ENCODE measurements around the gene CHCHD6.

The CHCHD6 gene

DNA sequence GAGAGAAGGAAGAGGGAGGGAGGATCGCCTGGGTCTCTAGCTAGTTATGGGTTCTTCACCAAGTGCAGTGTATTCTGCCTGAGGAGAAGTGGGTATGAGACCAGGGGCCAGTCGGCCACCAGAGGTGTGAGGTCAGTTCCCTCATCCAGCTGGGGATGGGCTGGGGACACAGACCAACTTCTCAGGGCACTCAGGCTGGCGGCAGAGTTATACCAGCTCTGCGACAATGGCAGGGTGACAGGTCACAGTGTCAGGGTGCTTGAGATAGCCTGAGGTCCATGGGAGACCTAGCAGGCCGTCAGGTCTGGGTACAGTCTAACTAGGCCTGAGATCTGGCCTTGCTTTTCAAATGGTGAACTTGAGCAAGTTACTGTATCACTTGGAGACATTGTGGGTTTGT is 247.5 kb downstream of the CHCHD6 start:
- no peak for DNase-seq

DNA sequence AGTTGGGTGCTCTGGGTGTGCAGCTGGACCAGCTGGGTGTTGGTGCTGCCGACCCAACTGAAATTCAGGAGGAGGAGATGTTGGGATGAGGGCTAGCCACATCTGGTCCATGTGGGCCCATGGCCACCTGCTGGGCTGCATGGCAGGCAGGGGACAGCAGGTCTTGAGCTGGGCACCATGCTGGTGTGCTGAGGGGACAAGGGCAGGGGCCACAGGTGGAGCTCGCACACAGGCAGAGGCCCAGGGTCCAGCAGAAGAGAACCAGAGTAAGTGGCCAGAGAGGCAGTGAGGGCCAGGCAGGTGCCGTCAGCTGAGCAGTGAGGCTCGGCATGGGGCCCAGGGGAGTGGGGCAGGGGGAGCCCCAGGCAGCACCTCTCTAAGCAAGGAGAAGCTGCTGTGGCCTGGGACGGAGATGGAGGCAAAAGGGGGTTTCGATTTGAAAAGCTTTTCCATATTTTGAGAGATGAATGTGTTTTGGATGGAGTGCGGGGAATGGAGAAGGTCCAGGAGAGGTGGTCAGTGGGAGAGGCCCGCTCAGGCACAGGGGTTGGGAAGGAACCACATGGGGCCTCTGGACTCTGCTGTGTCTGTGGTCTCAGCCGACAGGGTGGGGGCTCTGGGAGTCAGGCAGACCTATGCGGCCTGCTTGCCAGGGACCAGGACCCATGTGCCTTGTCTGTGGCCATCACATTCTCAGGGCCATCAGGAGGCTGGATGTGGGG is 248.4 kb downstream of the CHCHD6 start:
- DNase-seq: no peak

DNA sequence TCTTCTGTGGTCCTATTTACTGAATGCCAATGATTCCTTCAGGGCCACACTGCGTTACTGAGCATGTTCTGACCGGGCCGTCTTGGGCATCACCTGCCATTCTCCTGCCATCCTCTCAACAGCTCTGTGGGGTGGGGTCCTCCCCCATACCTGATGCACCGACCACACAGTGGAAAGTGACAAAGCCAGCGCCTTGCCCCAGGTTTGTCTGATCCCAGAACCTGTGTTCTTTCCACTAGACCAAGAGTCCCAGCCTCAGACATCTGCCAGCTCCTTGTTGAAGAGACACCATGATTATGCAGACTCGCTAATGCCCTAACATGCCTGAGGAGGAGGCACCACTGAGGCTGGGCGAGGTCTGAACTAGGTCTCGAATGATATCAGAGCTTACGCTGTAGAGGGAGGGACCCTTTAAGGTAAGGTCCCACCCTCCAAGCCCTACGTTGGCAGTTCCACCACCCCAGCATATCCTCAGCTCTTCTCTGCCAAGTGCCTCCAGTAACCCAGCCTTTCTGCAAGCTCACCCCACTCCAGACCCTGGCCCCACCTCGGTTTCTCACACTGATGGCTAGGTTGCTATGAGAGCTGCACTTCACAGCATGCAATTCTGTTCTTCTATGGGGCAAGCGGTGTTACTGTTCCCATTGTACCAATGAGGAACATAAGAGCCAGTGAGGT is 249.1 kb downstream of the CHCHD6 start:
- DNase-seq: no peak

DNA sequence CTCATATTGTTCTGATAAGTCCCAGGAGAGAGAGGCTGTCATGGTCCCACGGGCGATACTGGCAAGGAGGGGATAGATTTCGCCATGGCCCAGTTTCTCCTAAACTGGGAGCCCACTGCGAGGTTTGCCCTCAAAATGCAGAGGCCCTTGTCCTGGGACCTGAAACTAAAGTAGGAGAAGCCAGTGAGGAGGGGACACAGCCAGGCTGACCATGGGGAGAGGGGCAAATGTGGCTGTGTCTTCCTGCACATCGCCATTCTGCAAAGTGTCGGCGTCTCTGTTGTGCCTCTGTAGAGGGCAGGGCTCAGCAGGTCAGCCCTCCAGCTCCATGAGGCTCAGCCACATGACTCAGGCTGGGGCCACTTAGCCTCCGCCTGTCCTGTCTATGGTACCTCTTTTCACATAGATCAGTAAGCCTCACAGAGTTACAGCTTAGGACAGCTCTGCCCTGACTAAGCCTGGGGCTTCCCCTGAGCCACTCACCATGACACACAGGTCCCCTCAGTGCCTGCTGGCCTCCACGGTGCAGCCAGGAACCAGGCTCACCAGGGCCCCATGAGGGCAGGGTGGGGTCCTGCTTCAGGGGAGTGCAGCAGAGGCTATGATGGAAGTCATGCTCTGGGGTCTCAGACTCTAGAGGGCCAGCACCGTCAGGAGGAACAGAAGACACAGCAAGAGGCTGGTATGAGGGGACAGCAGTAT is 250.3 kb downstream of the CHCHD6 start:
- DNase-seq: no peak

DNA sequence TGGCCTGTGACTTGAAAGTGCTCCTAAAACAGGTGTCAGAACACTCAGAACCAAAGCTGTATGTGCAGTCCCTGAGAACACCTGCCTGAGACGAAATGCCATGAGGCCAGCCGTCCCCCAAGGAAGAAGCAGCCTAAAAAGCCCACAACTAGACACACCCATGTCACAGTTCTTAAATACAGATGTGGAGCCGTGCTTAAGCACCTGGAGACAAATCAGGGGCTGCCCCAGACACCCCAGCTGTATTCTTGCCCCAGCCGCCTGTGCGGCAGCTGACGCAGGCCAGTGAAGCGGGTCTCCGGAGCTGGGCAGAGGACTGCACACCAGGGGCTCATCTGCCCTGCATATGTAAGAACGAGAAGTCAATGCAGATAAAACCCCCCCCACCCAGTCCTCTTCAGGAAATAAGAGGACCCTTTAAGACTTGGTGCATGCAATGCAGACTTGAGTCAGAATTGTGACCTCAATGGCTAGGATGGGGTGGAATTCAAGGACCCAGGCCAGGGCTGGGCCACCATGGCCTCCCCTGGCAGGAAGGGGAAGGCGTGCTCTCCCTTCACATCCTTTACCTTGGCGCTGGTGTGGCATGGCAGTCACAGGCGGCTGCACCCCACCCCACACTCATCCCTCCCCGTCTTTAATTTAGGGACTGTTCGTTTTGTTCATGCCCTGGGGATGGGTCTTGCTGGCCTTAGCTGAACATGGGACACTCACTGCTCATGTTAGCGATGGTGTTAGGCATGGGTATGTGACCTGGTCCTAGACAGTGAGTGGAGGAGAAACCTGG is 251.2 kb downstream of the CHCHD6 start:
- DNase-seq: no peak

DNA sequence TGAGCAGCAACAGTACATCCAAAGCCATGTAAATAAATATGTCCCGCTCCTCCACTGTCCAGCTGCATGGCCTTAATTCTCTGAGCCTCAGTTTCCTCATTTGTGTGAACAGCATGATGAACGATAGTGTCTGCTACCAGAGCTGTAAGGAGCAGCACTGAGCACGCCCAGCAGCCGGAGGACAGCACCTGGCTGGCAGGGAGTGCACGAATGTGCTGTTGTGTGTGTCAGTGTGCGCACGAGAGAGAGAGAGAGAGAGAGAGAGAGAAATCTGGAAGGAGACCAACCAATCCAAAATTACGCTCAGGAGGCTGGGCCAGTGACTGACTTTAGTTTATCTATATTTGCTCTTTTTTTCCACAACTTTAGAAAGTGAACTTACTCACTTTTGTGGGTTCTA is 252.3 kb downstream of the CHCHD6 start:
- DNase-seq: no peak

DNA sequence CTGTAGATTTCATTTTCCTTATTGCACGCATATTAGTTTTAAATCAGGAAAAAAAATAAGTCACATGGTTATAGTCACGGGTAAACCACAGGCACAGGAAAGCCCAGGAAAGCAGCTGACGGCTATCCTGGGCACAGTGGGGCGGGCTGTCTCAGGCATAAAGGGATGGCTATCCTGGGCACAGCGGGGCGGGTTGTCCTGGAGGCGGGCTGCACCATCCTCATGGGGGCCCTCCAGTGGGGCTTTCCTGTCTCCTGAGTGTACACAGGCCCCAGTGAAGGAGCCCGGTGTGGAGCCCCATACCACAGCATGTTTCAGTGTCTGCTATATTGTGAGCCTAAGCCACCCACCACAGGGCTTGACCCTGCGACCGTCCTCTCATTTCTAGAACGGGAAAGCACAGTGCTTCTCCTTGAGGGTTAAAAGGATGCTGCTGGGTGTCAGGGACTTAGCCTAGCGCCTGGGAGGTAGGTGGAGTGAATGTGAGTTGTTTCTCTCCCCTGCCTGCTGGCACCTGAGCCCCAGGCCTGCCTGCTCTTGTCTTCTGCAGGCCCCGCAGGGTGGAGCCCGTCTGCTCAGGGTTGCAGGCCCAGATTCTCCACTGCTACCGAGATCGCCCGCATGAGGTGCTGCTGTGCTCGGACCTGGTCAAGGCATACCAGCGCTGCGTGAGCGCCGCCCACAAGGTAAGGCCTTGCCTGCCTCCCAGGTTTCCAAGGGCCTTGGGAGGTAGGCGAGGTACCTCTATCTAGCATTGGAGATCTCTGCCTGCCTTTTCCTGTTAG is 253.0 kb downstream of the CHCHD6 start:
- no peak for DNase-seq

DNA sequence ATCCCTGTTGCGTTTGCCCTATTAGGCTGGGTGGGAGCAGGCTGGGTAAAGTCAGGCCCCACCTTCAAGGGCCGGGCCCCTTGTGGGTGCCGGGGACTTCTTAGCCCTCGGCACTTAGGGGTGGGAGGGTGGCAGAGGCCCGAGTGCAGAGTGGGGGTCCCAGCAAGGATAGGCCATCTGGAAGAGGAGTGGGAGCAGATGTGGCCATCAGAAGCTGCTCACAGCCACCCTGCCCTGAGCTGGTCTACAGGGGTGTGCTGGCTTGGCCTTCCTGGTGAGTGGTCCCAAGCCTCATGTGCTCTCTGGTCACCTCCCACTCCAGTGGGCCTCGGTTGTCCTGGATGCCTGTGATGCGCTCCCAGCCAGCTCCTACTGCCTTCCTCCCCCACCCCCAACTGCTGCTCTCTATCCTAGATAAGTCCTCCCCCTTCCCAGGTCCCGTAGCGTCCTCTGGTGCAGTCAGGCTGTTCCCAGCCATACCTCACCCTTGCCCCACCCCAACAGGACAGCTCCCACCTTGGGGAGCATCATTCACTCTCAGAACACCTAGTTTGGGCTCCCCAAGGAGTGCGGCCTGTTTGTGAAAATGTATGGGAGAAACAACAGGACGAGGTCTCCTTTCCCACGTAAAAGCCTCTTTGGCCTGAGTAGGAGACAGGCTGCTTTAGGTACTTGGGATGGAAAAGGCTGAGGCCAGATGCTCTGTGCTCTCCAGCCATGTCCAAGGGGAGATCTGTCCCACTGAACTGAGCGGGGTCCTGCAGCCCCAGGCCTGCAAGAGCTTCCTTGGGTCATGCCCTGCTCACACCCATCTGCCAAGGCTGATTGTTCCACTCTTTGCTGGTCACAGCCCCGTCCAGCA is 254.0 kb downstream of the CHCHD6 start:
- no peak for DNase-seq

DNA sequence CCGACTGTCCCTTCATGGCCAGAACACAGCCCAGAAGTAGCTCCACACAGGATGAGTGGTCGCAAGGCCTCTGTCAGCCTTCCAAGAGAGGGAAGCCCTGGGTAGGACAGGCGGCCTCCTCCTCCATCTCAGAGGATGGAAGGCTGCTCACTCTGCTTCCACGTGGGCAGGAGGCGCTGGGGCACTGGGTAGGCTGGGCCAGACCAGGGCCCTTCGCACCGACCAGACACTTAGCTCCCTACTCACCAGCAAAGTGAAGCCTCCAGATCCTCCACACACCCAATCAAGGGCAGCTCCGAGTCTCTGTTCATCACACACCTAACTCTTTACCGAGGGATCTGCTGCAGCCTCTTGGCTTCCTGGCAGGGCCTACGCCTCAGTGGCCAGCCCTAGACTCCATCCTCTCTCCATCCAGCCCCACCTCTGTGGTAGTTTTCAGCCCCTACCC is 254.6 kb downstream of the CHCHD6 start:
- no peak for DNase-seq

DNA sequence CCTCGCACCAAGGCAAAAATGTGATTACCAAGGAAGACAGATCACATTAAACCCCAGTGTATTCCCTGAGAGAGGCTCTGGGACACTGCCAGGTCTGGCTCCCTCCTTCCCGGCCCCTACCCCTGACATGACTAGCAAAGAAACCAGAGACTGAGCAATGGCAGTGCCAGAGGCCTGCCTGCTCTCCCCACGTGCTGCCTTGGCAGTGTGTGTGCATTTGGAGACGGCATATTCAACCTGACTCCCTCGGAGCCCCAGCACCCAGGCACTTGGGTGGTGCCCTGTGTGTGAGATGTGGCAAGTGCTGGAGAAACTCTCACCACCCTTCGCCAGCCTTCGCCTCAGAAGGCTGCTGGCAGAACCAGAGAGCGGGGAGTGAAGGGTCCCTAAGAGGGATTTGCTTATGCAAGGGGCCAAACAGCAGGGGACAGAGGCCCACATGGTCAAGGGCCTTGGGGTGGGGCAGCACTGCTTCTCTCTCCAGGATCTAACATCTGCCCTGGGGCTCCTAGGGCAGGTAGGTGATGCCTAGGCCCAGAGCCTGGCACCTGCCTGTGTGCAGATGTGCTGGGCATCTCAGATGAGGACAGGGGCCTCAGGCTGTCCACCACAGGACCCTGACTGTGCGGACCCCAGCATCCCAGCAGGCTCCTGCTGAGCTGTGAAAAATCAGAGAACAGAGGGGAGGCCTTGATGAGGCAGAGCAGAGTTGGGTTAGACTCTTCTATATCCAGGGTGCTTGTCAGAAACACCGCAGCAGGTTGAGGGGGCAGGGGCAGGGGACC is 255.3 kb downstream of the CHCHD6 start:
- no peak for DNase-seq

DNA sequence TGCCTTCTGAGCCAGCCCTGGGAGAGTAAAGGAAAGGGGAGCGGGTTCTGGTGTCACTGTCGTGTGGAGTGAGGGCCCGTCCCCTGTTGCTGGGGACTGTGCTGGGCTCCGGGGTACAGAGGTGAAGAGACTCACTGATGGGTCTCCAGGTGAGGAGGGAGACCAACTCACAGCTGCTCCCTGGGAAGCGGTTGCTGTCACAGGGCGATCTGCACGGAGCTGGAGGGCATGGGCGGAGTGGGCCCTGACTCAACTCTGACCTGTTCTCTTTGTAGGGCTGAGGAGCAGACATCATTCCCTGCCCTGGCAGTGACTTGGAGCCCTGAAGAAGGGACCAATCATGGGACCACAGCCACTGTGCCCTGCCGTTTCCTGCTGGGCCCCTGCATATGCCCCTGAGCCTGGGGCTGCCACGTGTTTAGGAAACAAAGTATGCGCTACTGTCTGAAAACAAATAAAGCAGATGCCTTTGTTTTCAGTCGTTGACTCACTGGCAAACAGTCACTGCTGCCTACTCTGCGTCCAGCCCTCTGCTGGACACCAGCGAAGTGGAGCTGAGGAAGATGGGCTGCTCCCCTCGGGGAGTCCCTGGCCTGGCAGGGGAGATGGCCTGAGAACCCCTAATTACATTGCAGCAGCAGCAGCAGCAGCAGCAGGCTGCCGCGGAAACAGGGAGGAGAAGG is 256.0 kb downstream of the CHCHD6 start:
- DNase-seq: peak; percentile 34

DNA sequence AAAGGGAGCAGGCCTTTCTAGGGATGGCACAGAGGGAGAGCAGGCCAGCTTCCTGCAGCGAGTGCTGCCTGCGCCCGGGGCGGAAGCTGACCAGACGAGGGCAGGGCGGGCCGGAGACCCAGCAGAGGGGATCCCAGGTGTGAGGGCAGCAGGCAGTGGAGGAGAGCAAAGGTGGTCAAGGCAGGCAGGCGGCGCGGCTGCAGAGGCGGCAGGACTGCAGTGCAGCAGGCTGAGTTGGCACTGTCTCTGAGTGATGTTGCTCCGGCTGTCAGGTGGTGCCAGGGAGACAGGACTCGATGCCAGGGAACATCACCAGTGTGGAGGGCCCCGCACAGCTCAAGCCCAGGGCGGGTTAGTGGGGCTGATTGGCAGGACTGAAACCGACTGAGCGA is 256.6 kb downstream of the CHCHD6 start:
- no peak for DNase-seq

DNA sequence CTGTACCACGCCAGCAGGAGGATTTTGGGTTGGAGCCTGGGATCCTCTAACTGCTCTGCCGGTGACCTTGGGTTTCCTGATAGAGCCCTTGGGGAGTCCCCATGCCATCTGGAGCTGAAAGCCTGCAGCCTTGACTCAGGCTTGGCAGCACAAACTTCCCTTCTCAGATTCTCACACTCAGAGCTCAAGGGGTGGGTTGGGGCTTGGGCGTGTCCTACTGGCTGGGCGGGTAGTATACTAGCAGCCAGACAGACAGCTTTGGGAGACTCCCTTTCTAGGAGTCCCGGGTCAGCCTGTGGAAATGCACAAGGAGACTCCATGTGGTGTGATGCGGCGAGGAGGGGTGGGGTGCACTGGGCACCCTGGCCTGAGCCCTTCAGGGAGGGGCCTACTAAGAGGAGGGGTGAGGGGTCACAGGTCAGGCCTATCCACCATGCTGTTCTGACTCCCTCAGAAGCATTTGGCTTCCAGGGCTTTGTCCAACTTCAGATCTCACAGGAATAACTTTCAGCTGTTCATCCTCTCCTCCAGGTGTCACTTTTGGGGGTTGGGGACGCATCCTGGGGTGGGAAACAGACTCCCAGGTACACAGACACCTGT is 257.3 kb downstream of the CHCHD6 start:
- DNase-seq: no peak

DNA sequence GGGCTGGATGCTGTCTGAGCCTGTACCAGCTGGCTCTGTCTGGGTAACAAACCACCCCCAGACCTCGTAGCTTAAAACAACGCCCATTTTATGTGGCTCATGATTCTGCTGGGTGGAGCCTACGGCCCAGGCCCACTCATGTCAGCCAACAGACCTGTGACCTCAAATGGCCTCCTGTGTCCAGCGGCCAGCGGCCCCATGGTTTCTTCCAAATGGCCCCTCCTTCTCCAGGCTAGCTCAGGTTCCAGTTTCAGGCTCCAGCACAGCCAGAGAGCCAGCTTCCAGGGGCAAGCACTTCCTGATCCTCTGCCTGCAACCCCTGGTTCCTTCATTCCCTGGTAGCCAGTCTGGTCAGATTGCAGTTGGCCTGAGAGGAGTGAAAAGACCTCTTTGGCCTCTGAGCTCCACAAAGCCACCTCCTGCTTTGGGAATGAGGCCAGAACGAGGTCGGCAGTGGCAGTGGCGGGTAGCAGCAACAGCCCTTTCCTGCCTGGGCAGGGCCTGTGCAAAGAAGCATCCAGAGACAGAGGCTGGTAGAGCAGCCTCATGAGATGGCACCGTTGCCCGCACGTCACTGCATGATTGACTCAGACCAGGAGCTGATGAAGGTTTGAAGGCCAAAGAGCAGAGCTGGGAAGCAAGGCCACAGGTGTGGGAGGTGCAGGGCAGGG is 257.9 kb downstream of the CHCHD6 start:
- no peak for DNase-seq

DNA sequence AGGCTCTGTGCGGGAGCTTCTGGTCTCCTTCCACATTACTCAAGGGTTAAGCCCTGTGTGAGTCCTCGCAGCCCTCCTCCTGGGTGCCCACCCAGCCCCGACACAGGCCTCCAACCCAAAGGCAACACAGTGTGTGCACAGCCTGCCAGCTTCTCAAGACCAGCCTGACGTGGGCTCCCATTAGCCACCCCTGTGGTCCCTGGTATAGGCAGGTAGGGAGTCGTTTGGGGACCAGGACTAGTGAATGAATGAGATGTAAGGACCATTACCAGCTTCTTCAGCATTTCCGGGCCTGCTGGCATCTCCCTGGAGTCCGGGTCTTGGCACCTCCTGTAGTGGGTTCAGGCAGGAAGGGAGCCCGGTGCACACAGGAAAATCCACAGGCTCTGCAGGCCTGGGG is 258.7 kb downstream of the CHCHD6 start:
- no peak for DNase-seq

DNA sequence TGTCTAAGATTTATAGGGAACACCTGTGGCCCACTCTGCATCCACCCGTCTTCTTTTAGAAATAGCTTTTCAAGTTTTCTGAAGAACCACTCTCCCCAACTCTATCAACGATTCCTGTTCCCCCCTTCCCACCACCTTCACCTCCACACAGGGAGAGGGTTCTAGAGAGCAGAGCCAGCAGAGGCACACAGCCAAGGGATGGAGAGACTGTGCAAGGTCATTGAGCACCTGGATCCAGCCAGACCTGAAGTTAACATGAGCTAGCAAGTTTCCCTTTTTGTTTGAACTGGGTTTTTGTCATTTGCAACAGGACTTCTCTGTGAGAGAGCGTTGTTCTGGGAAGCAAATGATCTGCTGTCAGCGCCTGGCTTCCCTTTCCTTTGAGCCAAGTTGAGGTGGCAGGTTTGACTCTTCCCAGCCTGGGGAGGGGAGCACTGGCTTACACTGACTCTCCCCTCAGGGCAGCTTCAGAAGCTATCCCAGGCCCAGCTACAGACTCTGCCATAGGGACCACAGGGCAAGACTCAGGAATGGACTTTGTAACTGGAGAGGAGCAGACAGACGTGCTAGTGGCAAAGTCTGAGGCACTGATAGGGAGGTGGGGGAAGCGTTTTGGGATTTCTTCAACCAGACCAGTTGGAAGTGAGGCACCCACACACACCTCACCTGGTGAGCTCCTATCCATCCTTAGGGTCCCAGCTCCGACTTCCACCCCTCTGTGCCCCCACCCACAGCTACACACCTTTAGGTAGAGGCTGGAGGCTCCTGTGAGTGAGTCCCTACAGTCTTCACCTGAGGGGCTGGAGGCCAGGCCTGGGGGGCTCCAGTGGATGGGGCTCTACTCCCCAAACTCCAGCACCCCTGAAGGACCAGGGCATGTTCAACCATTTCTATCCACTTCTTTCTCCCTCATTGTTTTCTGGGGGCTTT is 259.5 kb downstream of the CHCHD6 start:
- no peak for DNase-seq

DNA sequence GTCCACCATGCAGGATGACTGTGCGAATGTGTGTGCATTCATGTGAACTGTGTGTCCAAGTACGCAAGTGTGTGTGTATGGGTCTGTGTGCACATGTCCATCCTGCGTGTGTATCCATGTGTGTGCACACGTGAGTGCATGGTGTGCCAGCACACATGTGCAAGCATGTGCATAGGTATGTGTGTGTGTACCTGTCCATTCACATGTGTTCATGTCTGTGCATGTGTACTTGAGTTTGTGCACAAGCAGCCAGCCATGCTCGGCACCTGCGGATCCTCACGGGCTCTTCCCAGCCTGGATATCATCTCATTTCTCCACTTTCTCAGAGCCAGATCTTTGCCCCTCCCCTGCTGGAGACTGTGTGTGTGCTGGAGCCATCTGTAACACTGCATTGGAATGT is 260.2 kb downstream of the CHCHD6 start:
- no peak for DNase-seq

DNA sequence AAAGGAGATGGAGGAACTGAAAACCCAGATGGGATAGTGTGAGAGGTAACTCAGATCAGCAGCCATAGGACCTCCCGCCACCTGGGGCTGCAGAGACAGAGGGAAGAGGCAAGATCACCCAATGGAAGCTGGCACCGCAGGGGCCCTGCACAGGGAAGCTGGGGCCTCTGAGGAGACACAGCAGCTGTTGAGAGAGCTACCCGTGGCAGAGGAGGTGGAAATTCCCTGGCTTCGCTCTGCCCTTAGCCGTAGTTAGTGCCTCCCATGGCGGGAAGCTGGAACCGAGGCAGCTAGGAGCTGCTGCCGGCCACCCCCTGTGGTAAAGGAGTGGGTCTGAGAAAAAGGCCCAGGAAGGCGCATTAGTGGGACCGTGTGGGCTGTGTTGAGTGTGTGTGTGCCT is 260.9 kb downstream of the CHCHD6 start:
- no peak for DNase-seq
